GM18909 (cell line): ENCODE results near the gene SCARB1.

Source experiments
- ATAC-seq: cut with Tn5 transposase; IDR thresholded peaks from one replicate; pipeline ENCODE4 v1.9.1; 2021; ENCODE audit warnings: mild to moderate bottlenecking; ENCODE audit not compliant: unreplicated experiment, poor library complexity

The SCARB1 gene

GRCh38 chr12:124828264-124829007 is 35.2 kb downstream of the SCARB1 start:
- ATAC-seq, result no peak

GRCh38 chr12:124827588-124828184 is 36.0 kb downstream of the SCARB1 start:
- ATAC-seq, result peak; percentile 77

GRCh38 chr12:124824195-124824594 is 39.5 kb downstream of the SCARB1 start:
- ATAC-seq, result no peak

- ATAC-seq, result no peak
Observed at GRCh38 chr12:124823272-124823970, 40.2 kb downstream of the SCARB1 start.

- no peak for ATAC-seq
Observed at GRCh38 chr12:124822218-124822617, 41.4 kb downstream of the SCARB1 start.

- no peak for ATAC-seq
Observed at GRCh38 chr12:124821252-124822200, 42.1 kb downstream of the SCARB1 start.

- no peak for ATAC-seq
Observed at GRCh38 chr12:124820199-124820598, 43.5 kb downstream of the SCARB1 start.

GRCh38 chr12:124819525-124819924 is 44.1 kb downstream of the SCARB1 start:
- no peak for ATAC-seq

GRCh38 chr12:124819080-124819479 is 44.6 kb downstream of the SCARB1 start:
- ATAC-seq, result no peak

GRCh38 chr12:124817076-124818000 is 46.3 kb downstream of the SCARB1 start:
- no peak for ATAC-seq

- ATAC-seq, result no peak
Observed at GRCh38 chr12:124816295-124816854, 47.3 kb downstream of the SCARB1 start.

GRCh38 chr12:124814741-124815613 is 48.7 kb downstream of the SCARB1 start:
- ATAC-seq, result no peak

GRCh38 chr12:124813782-124814181 is 49.9 kb downstream of the SCARB1 start:
- ATAC-seq, result no peak

- ATAC-seq, result no peak
Observed at GRCh38 chr12:124812979-124813378, 50.7 kb downstream of the SCARB1 start.

- ATAC-seq, result no peak
Observed at GRCh38 chr12:124812356-124812755, 51.3 kb downstream of the SCARB1 start.

- ATAC-seq, result no peak
Observed at GRCh38 chr12:124811633-124812032, 52.0 kb downstream of the SCARB1 start.

- no peak for ATAC-seq
Observed at GRCh38 chr12:124809878-124810277, 53.8 kb downstream of the SCARB1 start.

GRCh38 chr12:124809391-124809790 is 54.3 kb downstream of the SCARB1 start:
- ATAC-seq, result no peak
